ENCODE data around the gene CAMK2A.

DNA sequence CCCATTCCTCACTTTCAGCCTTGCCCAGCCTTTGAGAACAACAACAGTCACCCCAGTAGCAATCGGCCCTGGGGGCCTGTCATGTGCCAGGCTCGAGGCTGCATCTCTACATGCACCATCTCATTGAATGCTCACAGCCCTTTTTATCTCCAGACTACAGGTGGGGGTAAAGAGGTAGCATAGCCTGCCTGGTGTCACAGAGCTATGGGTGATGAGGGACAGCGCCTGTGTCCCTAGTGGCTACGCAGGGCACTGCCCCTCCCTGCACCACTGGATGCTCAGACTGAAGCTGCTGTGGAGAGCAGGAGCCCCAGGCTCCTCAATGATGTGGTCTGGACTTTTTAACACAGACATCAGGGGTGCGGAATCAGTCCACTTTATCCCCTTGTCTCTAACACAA lies 2.8 kb downstream of the CAMK2A start:
- TF ChIP-seq, protein P1, sequence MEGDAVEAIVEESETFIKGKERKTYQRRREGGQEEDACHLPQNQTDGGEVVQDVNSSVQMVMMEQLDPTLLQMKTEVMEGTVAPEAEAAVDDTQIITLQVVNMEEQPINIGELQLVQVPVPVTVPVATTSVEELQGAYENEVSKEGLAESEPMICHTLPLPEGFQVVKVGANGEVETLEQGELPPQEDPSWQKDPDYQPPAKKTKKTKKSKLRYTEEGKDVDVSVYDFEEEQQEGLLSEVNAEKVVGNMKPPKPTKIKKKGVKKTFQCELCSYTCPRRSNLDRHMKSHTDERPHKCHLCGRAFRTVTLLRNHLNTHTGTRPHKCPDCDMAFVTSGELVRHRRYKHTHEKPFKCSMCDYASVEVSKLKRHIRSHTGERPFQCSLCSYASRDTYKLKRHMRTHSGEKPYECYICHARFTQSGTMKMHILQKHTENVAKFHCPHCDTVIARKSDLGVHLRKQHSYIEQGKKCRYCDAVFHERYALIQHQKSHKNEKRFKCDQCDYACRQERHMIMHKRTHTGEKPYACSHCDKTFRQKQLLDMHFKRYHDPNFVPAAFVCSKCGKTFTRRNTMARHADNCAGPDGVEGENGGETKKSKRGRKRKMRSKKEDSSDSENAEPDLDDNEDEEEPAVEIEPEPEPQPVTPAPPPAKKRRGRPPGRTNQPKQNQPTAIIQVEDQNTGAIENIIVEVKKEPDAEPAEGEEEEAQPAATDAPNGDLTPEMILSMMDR (conservative IDR thresholded peaks at IDR 0.05 in 1 of 2, IDR thresholded peaks at IDR 0.05 in 1 of 2; ENCODE audit: low read depth in 1 of 2, low read length in 2 of 2): peak in 1 of 2 donors; percentile 26
- TF ChIP-seq EZH2 (IDR thresholded peaks at IDR 0.05; ENCODE audit: low read length, missing control alignments): no peak

Data from fibroblast of lung (primary cell).